Measurements from ENCODE around the gene ATP10A.

Gene ATP10A

GRCh38 chr15:25844981-25845680 lies 18.0 kb downstream of the ATP10A start:
- H3K4me1 ChIP-seq (ENCODE audit: control insufficient read depth in 1 of 2, insufficient read depth in 1 of 2, low read depth in 1 of 2, low read length in 1 of 2), result no peaks in the 10 kb centered on the region
- no peak for TF ChIP-seq CTCF (IDR thresholded peaks at IDR 0.05)
- H3K4me3 ChIP-seq (ENCODE audit: low read depth in 1 of 2, low read length in 1 of 2), result no peak overlapping the region
- H3K27me3 ChIP-seq, result peaks cover 9% of the 10 kb centered on the region
- no peaks in the 10 kb centered on the region for H3K36me3 ChIP-seq
- no peak overlapping the region for H3K27ac ChIP-seq
- H3K9me3 ChIP-seq, result no peaks in the 10 kb centered on the region

GRCh38 chr15:25844542-25844941 lies 18.6 kb downstream of the ATP10A start:
- Histone ChIP-seq H3K27ac (no peak overlapping the region), H3K36me3 (no peaks in the 10 kb centered on the region), H3K4me1 (ENCODE audit: control insufficient read depth in 1 of 2, insufficient read depth in 1 of 2, low read depth in 1 of 2, low read length in 1 of 2) (no peaks in the 10 kb centered on the region), H3K4me3 (ENCODE audit: low read depth in 1 of 2, low read length in 1 of 2) (no peak overlapping the region), H3K27me3 (peaks cover 5% of the 10 kb centered on the region), H3K9me3 (no peaks in the 10 kb centered on the region)
- TF ChIP-seq CTCF (IDR thresholded peaks at IDR 0.05), result no peak

GRCh38 chr15:25844076-25844475 lies 19.1 kb downstream of the ATP10A start:
- TF ChIP-seq CTCF (IDR thresholded peaks at IDR 0.05), result no peak
- Histone ChIP-seq H3K9me3 (no peaks in the 10 kb centered on the region), H3K4me1 (ENCODE audit: control insufficient read depth in 1 of 2, insufficient read depth in 1 of 2, low read depth in 1 of 2, low read length in 1 of 2) (no peaks in the 10 kb centered on the region), H3K4me3 (ENCODE audit: low read depth in 1 of 2, low read length in 1 of 2) (no peak overlapping the region), H3K27me3 (peaks cover under 1% of the 10 kb centered on the region), H3K36me3 (no peaks in the 10 kb centered on the region), H3K27ac (no peak overlapping the region)

GRCh38 chr15:25839638-25840156 lies 23.4 kb downstream of the ATP10A start:
- H3K27ac ChIP-seq, result no peak overlapping the region
- no peaks in the 10 kb centered on the region for H3K4me1 ChIP-seq (ENCODE audit: control insufficient read depth in 1 of 2, insufficient read depth in 1 of 2, low read depth in 1 of 2, low read length in 1 of 2)
- no peak overlapping the region for H3K4me3 ChIP-seq (ENCODE audit: low read depth in 1 of 2, low read length in 1 of 2)
- H3K9me3 ChIP-seq, result no peaks in the 10 kb centered on the region
- TF ChIP-seq CTCF (IDR thresholded peaks at IDR 0.05), result no peak
- H3K27me3 ChIP-seq, result no peaks in the 10 kb centered on the region
- H3K36me3 ChIP-seq, result no peaks in the 10 kb centered on the region

- TF ChIP-seq CTCF (IDR thresholded peaks at IDR 0.05), result no peak
- Histone ChIP-seq H3K27me3 (no peaks in the 10 kb centered on the region), H3K4me3 (ENCODE audit: low read depth in 1 of 2, low read length in 1 of 2) (no peak overlapping the region)
These were observed 24.3 kb downstream of the ATP10A start for GRCh38 chr15:25838871-25839195.

More at GRCh38 chr15:25838871-25839195, 24.3 kb downstream of the ATP10A start:
- Histone ChIP-seq H3K27ac (no peak overlapping the region), H3K4me1 (ENCODE audit: control insufficient read depth in 1 of 2, insufficient read depth in 1 of 2, low read depth in 1 of 2, low read length in 1 of 2) (no peaks in the 10 kb centered on the region), H3K9me3 (no peaks in the 10 kb centered on the region), H3K36me3 (no peaks in the 10 kb centered on the region)
